KBM-7 (cell line): Measurements from ENCODE around the gene PRLHR.
A peak's percentile ranks its signal among the peaks of the same experiment; 100 is the strongest.

Experiments
- DNase-seq: peaks from one replicate; pipeline ENCODE4 v3.0.0-alpha.2; 2015
- in situ Hi-C: fragments of 300-500 bp; cut with MboI; formaldehyde crosslinking; loops from 2 replicates; pipeline ENCODE4 v1.14.3; 2020; ENCODE audit warnings: low sequenced_read_pairs, low pct_unique_long_range_greater_than_20kb, mixed read lengths

PRLHR gene

DNA sequence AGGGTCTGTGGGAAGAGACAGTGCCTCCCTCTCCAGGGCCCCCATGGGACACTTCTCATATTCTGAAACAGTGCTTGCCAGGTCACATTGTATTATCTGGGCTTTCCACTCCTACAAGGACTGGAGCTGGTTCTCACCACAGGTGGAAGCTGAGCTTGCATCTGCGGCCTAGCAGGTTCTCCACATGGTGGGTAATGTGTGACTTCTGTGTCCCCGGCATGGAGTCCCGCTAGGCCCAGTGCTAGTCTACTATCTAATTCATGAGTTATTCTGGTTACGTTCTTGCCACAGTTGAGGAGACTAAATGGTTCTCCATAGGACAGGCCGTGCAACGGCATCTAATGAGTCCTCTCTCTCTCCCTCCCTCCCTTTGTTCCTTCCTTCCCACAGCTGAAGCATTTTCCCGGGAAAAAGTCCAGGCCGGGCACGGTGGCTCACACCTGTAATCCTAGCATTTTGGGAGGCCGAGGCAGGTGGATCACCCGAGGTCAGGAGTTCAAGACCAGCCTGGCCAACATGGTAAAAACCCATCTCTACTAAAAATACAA is 27.7 kb downstream of the PRLHR start:
- in situ Hi-C loops = loop anchor here (25.0 kb wide), 1 partner anchor 245 kb away; no protein-coding TSS in a partner anchor
- no peak for DNase-seq

DNA sequence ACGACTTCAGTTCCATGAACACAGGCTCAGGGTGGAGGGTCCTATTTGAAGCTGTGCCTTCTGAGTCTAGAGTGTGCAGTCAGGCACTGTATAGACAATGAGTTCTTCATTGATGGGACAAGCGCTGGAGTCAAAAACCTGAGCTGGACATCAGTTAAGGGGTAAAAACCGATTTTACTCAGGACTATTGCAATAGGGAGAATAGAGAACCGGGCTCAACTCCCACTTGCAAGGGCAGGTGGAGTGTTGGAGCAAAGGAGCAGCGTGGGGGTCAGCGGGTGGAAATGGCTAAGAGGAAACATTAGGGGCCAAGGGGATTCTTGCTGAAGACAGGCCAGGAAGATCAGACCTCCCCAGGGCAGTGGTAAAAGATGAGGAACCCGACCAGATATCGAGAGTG is 28.5 kb downstream of the PRLHR start:
- in situ Hi-C loops = loop anchor here (25.0 kb wide), 1 partner anchor 245 kb away; no protein-coding TSS in a partner anchor

DNA sequence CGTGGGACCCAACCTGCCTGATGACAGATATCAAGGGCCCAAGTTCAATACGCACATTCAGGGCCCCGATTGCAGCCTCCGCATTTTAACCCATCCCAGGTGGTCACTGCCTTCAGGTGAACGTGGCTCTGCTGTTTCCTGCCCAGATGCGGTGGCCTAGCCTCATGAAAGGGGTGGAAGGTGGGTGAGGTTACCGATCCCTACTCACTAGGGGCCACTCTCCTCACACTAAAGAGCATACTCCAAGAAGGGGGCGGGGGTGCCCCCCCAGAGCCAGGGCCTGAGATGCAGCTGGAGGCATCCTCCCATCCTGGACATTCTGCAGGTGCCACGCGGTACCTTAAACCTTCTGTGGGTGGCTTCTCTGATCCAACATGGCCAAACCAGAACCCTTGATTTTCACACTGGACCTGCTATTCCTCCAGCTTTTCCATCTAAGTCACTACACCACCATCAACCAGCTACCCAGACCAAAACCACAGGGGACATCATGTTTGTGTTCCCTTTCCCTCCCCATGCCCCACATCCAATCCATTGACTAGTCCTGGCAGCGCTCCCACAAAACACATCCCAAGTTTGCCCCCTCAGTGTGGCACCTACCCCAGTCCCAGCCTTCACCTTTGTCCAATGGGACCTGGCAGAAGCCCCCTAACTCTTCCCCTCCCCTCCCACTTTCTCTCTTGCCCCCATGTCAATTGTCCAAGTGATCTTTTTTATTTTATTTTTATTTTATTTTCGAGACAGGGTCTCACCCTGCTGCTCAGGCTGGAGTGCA is 30.0 kb downstream of the PRLHR start:
- DNase-seq = no peak
- in situ Hi-C loops = loop anchor here (25.0 kb wide), 1 partner anchor 247 kb away; no protein-coding TSS in a partner anchor

More for the DNA sequence above, 28.5 kb downstream of the PRLHR start:
- DNase-seq = no peak

DNA sequence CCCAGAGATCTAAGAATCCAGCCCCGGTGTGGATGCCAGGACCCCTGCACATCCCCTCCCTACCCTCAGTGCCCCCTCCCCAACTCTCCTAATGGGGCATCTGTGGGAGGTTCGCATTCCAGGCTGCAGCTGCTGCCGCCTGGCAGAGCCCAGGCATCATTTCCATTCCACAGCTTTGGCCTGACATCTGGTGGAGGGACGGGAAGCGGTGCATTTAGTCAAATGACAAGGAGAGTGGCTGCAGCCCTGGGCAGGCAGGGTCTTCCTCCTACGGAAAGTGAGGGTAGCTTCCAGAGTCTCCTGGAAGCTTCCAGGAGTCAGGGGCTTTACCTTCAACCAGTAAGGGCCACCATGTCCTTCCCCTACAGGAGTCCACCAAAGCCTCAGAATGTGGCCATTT is 30.8 kb downstream of the PRLHR start:
- in situ Hi-C loops = loop anchor here (25.0 kb wide), 1 partner anchor 248 kb away; no protein-coding TSS in a partner anchor
- peak; percentile 28 for DNase-seq

DNA sequence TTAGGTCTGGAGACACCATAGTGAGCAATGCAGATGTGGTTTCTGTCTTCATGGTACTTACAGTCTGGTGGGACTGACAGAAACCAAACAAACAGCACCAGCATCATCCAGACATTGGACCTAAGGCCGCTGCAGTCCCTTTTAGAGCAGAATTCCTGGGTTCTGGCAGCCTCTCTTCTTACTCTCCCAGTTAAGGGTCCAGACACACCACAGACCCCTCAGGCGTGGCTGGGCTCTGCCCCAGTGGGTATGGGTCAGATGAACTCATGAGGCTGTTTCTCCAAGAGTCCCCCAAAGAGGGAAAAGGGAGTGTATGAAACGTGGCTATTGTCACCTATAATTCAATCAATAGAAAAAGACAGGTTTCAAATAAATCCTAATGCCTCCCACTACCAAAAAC is 31.3 kb downstream of the PRLHR start:
- in situ Hi-C loops = loop anchor here (25.0 kb wide), 1 partner anchor 248 kb away; no protein-coding TSS in a partner anchor
- DNase-seq = no peak

DNA sequence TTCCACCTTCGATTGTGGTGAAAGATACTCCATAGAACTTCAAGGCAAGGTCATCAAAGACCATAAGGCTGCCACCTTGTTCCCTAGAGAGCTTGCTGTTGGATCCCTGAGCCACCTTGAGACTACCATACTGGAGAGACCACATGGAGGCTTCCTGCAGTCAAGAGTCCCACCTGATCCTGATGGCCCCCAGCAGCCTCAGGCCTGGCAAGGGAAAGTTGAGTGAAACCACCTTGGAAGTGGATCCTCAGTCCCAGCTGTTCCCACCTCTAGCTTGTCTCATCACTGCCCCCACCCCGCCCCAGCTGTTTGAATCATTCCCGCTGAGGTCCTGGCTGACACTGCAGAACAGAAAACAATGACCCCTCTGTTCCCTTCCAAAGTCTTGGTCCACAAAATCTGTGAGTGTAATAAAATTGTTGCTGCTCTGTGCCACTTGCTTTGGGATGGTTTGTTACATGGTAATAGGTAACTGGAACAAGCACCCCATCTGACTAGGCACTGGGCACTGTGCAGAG is 32.0 kb downstream of the PRLHR start:
- no peak for DNase-seq

DNA sequence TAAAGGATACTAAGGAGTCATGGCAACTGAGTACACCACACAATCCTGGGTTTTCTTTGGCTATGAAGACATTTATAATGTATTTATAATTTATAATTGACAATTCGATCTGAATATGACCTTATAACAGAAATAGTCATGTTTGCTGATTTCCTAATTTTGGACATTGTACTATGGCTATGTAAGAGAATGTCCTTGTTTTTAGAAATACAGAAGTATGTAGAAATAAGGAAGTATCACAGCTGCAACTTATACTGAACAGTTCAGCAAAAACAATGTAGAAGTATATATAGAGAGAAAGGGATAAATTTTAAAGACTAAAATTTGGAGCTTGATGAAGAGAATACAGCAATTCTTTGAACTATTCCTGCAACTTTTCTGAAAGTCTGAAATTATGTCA is 32.6 kb downstream of the PRLHR start:
- in situ Hi-C loops = loop anchor here (25.0 kb wide), 1 partner anchor 249 kb away; no protein-coding TSS in a partner anchor
- peak; percentile 10 for DNase-seq

More for the DNA sequence above, 32.0 kb downstream of the PRLHR start:
- in situ Hi-C loops = loop anchor here (25.0 kb wide), 1 partner anchor 249 kb away; no protein-coding TSS in a partner anchor

DNA sequence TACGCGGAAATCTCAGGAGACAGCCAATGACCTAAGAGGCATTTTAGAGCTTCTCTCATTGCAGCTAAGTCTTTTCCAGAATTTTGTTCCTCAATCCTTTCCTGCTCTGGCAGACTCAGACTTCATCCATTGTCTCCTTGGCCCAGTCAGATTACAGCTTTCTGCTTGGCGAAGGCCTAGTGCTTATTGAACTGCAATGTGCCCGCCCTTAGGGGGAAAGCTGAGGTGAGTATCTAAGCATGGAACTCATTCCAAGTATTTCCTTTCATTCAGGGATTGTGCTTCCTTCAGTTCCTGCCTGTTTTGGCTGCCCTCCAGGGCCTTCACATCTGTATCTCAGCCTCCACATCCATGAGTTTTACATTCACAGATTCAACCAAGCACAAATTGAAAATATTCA is 37.5 kb downstream of the PRLHR start:
- in situ Hi-C loops = loop anchor here (25.0 kb wide), 1 partner anchor 254 kb away; no protein-coding TSS in a partner anchor

DNA sequence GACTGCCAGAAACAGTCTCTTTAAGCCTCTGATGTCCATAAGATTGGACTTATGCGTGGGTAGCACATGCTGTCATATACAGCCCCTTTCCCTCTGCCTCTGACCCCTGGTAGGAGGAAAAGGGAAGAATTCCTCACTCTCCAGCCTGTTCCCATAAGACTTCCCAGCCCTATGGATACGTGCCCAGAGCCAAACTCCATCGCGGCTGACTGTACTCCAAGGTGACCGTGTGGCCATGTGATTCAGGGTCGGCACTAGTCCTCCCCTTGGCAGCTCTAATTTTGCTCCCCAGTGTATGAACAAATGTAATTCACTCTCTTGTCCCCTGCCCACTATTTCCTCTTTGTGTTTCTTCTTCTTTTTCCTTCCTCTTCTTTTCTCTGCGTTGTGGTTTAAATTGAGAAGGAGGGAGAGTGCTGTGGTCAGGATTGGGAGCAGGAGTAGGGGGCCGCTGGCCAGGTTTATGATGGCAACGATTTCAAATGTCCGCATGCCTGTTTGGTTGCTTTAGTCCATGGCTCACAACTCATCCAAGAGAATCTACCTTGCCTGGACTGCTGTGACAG is 43.8 kb downstream of the PRLHR start:
- DNase-seq = peak; percentile 76
- in situ Hi-C loops = loop anchor here (25.0 kb wide), 1 partner anchor 261 kb away; no protein-coding TSS in a partner anchor

More for the DNA sequence above, 37.5 kb downstream of the PRLHR start:
- DNase-seq = no peak

DNA sequence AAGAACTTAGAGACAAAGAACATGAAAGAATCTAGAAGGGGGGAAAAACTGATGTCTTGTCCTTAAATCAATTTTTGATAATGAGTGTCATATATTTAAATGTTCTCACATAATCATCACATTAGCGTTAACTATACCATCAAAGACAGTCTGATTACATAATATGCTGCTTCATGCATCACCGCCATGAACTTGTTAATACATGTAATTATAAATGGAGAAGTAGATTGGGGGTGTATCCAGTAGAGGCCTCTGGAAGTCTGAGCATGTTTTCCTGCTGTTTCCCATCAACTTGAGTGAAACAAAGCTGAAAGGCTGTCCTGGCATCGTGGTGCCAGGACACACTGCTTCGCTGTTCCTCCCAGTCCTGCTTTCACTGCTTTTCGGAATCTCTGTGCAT is 48.2 kb downstream of the PRLHR start:
- in situ Hi-C loops = no loop called here
- DNase-seq = no peak

DNA sequence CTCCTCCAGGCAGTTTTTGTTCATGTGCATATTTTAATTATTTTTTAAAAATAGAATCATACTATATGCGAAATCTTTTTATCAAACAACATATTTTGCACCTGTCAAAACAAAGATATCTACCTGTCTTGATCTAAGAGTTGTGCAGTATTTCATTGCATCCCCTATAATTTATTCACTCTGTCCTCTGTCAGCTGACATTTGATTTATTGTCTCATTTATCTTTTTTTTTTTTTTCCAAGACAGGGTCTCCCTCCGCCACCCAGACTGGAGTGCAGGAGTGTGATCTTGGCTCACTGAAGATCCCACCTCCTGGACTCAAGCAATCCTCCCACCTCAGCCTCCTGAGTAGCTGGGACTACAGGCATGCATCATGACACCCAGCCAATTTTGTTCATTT is 49.0 kb downstream of the PRLHR start:
- in situ Hi-C loops = no loop called here
- DNase-seq = no peak

DNA sequence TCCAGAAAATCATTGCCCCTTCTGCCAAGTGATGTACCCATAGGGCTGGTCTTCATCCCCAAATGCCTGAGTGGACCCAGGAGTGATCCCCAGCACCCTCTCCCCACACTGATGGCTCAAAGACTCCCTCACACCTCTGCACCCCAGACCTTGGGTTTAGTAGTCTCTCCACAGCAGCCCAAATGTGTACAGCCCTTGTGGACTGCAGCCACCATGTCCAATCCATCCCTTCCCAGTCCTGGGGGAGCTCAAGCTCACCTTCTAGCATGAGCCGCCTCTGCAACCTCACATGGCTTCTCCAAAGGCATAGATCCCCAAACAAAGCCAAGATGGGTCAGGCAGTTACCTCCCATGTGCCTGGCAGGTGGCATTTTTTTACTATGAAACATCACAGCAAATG is 50.1 kb downstream of the PRLHR start:
- no peak for DNase-seq
- in situ Hi-C loops = no loop called here

DNA sequence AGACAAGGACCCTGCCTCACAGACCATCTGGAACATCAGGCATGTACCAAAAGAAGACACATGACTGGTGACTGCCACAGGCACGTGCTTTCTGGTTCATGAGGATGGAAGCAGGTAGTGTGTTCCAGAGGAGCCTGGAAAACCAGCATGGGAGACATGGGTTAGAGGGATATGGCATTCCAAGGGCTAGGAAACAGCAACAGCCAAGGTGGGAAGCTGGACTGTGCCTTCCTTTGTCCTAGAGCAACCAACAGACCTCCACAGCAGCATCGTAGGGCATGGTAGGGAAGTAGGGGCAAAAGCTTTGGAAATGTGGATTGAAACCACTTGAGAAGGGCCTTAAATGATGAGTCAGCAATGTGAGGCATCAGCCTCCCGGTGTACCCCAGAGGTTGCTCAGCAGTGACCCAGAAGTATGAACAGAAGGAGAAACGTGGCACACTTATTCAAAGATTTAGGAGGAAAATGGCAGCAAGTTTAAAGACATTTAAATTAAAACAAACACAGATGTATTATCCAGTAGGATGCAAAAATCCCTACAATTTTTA is 51.0 kb downstream of the PRLHR start:
- in situ Hi-C loops = no loop called here
- no peak for DNase-seq

DNA sequence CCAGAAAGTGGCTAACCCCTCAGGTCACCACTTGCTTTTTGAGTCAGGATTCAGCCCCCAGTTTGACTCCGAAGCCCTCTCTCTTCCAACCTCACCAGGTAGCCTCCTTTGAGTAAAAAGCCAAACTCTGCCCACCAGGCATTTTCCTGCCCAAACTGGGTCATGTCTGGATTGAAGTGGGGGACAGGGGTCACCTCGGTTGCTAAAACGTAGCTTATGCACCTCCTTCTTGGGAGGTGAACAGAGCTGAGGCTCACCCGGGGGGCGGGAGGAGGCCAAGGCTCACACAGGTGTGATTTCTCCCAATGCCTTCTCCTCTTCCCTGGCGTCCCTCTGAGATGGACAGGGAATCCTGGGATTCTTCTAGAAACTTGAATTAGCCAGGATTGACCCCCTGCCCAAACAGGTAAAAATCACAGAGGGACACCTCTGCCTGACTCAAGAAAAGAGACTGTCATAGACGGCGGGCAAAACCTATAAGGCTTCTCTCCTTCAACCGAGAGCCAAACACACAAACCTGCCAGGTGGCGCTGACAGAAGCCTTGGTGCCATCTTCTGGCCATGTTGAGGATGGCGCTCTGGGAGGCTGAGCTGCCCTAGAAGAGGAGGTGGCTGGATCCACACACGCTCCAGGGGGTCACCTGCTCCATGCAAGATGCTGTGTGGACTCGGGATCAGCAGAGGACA is 51.6 kb downstream of the PRLHR start:
- DNase-seq = peak; percentile 42
- in situ Hi-C loops = no loop called here

DNA sequence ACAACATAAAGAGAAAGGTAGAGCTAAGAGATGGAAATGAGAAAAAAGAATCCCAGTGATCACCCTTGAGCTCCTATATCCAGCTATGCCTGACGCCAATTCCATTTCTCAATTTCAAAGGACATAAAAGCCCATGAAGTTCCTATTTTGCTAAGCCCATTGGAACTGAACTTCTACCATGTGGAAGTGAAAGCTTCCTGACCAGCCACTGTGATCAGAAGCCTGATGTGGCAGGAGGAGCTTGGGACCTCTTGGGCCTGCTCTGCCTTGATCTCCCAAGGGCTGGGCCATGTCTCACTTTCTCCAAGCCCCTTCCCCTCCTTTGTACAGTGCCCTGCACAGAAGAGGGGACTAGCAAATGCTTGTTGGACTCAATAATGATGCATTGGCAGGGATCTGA is 52.7 kb downstream of the PRLHR start:
- in situ Hi-C loops = no loop called here
- DNase-seq = no peak

DNA sequence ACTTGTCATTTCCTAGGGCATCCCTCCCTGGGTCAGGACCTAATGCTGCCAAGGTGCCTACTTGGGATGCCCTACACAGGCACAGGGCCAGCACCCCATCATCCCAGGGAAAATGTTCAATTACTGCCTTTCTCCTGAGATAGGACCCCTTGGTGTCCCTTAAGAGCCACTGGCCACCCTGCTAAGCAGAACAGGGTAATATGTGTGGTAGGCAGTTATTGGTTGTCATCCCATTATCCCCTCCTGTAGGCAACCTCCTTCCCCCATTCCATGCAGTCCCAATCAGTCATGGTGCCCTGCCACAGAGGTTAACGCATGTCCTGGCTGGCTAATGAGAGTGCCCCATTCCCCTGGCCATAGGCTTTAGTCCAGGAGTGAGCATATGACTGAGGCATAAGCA is 53.2 kb downstream of the PRLHR start:
- no peak for DNase-seq
- in situ Hi-C loops = no loop called here

DNA sequence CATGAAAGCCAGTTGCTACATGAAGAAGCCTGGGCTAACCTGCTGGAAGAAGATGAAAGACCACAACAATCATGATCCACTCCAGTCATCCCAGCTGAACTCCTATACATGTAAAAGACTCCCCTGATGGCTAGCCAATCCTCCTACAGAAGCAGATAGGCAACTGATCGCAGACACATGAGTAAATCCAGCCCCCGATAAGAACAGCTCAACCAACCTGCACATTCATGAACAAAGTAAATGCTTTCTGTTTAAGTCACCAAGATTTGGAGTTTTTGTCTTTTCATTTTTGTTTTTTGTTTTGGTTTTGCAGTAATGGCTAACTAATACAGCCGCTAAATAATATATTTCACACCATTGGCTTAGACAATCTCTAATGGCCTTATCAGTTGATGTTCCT is 53.7 kb downstream of the PRLHR start:
- DNase-seq = no peak
- in situ Hi-C loops = no loop called here
